SK-N-SH (cell line): ENCODE data around the gene CLN6.

Experiments
- EP300 ChIP-seq, 2 experiments: IDR thresholded peaks; 2 replicates each; pipeline versions ENCODE4 v1.4.0 to v1.6.1; 2012; ENCODE audit warnings: borderline replicate concordance in 1 of 2, low read depth in 1 of 2, low read length in 1 of 2
- RAD21 ChIP-seq: IDR thresholded peaks from 2 replicates; pipeline ENCODE4 v1.6.1; 2012; ENCODE audit warnings: mild to moderate bottlenecking, low read length
- TF ChIP-seq, protein P1 (sequence below): fragments of 200-600 bp; sonication (generic); IDR thresholded peaks from 2 replicates; pipeline ENCODE4 v1.6.1; 2017; ENCODE audit warnings: antibody characterized with exemption, mild to moderate bottlenecking, moderate library complexity

GRCh38 chr15:68252925-68253534 is 23.5 kb upstream of the CLN6 start:
- TF ChIP-seq, protein P1, sequence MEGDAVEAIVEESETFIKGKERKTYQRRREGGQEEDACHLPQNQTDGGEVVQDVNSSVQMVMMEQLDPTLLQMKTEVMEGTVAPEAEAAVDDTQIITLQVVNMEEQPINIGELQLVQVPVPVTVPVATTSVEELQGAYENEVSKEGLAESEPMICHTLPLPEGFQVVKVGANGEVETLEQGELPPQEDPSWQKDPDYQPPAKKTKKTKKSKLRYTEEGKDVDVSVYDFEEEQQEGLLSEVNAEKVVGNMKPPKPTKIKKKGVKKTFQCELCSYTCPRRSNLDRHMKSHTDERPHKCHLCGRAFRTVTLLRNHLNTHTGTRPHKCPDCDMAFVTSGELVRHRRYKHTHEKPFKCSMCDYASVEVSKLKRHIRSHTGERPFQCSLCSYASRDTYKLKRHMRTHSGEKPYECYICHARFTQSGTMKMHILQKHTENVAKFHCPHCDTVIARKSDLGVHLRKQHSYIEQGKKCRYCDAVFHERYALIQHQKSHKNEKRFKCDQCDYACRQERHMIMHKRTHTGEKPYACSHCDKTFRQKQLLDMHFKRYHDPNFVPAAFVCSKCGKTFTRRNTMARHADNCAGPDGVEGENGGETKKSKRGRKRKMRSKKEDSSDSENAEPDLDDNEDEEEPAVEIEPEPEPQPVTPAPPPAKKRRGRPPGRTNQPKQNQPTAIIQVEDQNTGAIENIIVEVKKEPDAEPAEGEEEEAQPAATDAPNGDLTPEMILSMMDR, result peak; percentile 94
- peak; percentile 93 for TF ChIP-seq RAD21
- no peak for TF ChIP-seq EP300 (IDR thresholded peaks at IDR 0.05; ENCODE audit: borderline replicate concordance in 1 of 2, low read depth in 1 of 2, low read length in 1 of 2)
